OCI-LY1 (cell line): Measurements from ENCODE around the gene UPF1.

Experiments used
- CTCF ChIP-seq: fragments of 200-600 bp; sonication (generic), shearing (Covaris generic); IDR thresholded peaks from 2 replicates; pipeline ENCODE4 v1.5.1; 2017; ENCODE audit warnings: mild to moderate bottlenecking, antibody characterized with exemption, low read length, moderate library complexity, mixed read lengths
- EZH2 ChIP-seq: fragments of 200-600 bp; sonication (generic), shearing (Covaris generic); IDR thresholded peaks from 2 replicates; pipeline ENCODE4 v1.8.0; 2017; ENCODE audit warnings: borderline replicate concordance, mixed run types, mild to moderate bottlenecking, antibody characterized with exemption, low read length, moderate library complexity, mixed read lengths

GRCh38 chr19:18850471-18851375, 19.0 kb downstream of the UPF1 start:
- TF ChIP-seq CTCF (no peak), EZH2 (no peak)
